GM10847 (cell line): Measurements from ENCODE around the gene ANKUB1.
A peak's percentile ranks its signal among the peaks of the same experiment; 100 is the strongest.

Experiments used
- POLR2A ChIP-seq: IDR thresholded peaks from 2 replicates; pipeline ENCODE4 v1.6.1; 2011; ENCODE audit not compliant: insufficient read length; ENCODE audit errors: extremely low read depth

Gene ANKUB1

GRCh38 chr3:149776170-149776569, 16.2 kb downstream of the ANKUB1 start:
- TF ChIP-seq POLR2A: no peak

GRCh38 chr3:149772861-149773260, 19.5 kb downstream of the ANKUB1 start:
- TF ChIP-seq POLR2A: no peak

GRCh38 chr3:149771652-149772271, 20.6 kb downstream of the ANKUB1 start:
- no peak for TF ChIP-seq POLR2A

- TF ChIP-seq POLR2A: no peak
Observed at GRCh38 chr3:149770246-149770645, 22.1 kb downstream of the ANKUB1 start.

- TF ChIP-seq POLR2A: no peak
Observed at GRCh38 chr3:149768704-149769103, 23.6 kb downstream of the ANKUB1 start.

GRCh38 chr3:149767720-149768119, 24.6 kb downstream of the ANKUB1 start:
- no peak for TF ChIP-seq POLR2A

GRCh38 chr3:149765762-149766334, 26.5 kb downstream of the ANKUB1 start:
- no peak for TF ChIP-seq POLR2A

- TF ChIP-seq POLR2A: no peak
Observed at GRCh38 chr3:149764302-149764701, 28.1 kb downstream of the ANKUB1 start.

- no peak for TF ChIP-seq POLR2A
Observed at GRCh38 chr3:149763565-149764195, 28.7 kb downstream of the ANKUB1 start.

- no peak for TF ChIP-seq POLR2A
Observed at GRCh38 chr3:149753717-149754116, 38.6 kb downstream of the ANKUB1 start.

GRCh38 chr3:149752788-149753136, 39.6 kb downstream of the ANKUB1 start:
- TF ChIP-seq POLR2A: no peak

- peak; percentile 85 for TF ChIP-seq POLR2A
Observed at GRCh38 chr3:149752051-149752787, 40.1 kb downstream of the ANKUB1 start, which contains the start of gene COMMD2. COMMD2 (minus strand) TSS chr3:149752489; CDS start chr3:149752444, 45 bp downstream.

- no peak for TF ChIP-seq POLR2A
Observed at GRCh38 chr3:149751551-149751950, 40.8 kb downstream of the ANKUB1 start.

- TF ChIP-seq POLR2A: no peak
Observed at GRCh38 chr3:149744606-149745005, 47.7 kb downstream of the ANKUB1 start.

- TF ChIP-seq POLR2A: no peak
Observed at GRCh38 chr3:149744151-149744550, 48.2 kb downstream of the ANKUB1 start.

- TF ChIP-seq POLR2A: no peak
Observed at GRCh38 chr3:149739396-149739795, 53.0 kb downstream of the ANKUB1 start.
